Stimulated activated CD8-positive, alpha-beta memory T cell treated with anti-CD3 and anti-CD28 coated beads, Interleukin-7, amount 100 ng/mL, for 48 hours (primary cell): ENCODE measurements around the gene FBLN2.
A peak's percentile ranks its signal among the peaks of the same experiment; 100 is the strongest.

Experiments
- DNase-seq, 2 donors: peaks; one replicate each; pipeline ENCODE4 v3.0.0-alpha.2; 2020; ENCODE audit warnings: low read depth in 1 of 2; ENCODE audit errors: extremely low read depth in 1 of 2

Gene FBLN2

GRCh38 chr3:13530241-13531009 lies 18.5 kb upstream of the FBLN2 start:
- DNase-seq: no peak

GRCh38 chr3:13532085-13532484 lies 16.8 kb upstream of the FBLN2 start:
- DNase-seq: no peak

- no peak for DNase-seq
Measured at GRCh38 chr3:13532631-13533030, 16.3 kb upstream of the FBLN2 start.

- no peak for DNase-seq
Measured at GRCh38 chr3:13533885-13534301, 15.0 kb upstream of the FBLN2 start.

GRCh38 chr3:13535526-13535875 lies 13.4 kb upstream of the FBLN2 start:
- DNase-seq: no peak

GRCh38 chr3:13535905-13536304 lies 13.0 kb upstream of the FBLN2 start:
- no peak for DNase-seq

- no peak for DNase-seq
Measured at GRCh38 chr3:13536432-13536831, 12.5 kb upstream of the FBLN2 start.

- DNase-seq: no peak
Measured at GRCh38 chr3:13536832-13537231, 12.1 kb upstream of the FBLN2 start.

- no peak for DNase-seq
Measured at GRCh38 chr3:13537244-13537908, 11.5 kb upstream of the FBLN2 start.

- DNase-seq: no peak
Measured at GRCh38 chr3:13537909-13538296, 11.0 kb upstream of the FBLN2 start.

- DNase-seq: no peak
Measured at GRCh38 chr3:13538520-13539291, 10.2 kb upstream of the FBLN2 start.

GRCh38 chr3:13539292-13539638 lies 9.7 kb upstream of the FBLN2 start:
- DNase-seq: no peak

- no peak for DNase-seq
Measured at GRCh38 chr3:13539671-13540070, 9.3 kb upstream of the FBLN2 start.

- no peak for DNase-seq
Measured at GRCh38 chr3:13540297-13540995, 8.5 kb upstream of the FBLN2 start.

- DNase-seq: no peak
Measured at GRCh38 chr3:13541691-13542090, 7.2 kb upstream of the FBLN2 start.

GRCh38 chr3:13542142-13542541 lies 6.8 kb upstream of the FBLN2 start:
- DNase-seq: no peak

GRCh38 chr3:13543253-13543652 lies 5.7 kb upstream of the FBLN2 start:
- DNase-seq: no peak

GRCh38 chr3:13544293-13544831 lies 4.6 kb upstream of the FBLN2 start:
- peak; percentile 65 to 76 for DNase-seq

- no peak for DNase-seq
Measured at GRCh38 chr3:13544951-13545651, 3.8 kb upstream of the FBLN2 start.

GRCh38 chr3:13545952-13546454 lies 2.9 kb upstream of the FBLN2 start:
- DNase-seq: no peak
